Hepatic stellate cell (primary cell): ENCODE data around the gene GRID1.

Experiments used
- DNase-seq: peaks from one replicate; pipeline ENCODE4 v3.0.0; 2011; ENCODE audit warnings: low spot score

The GRID1 gene

GRCh38 chr10:86293396-86293791, 73.2 kb downstream of the GRID1 start:
- no peak for DNase-seq

GRCh38 chr10:86292462-86293395, 73.9 kb downstream of the GRID1 start:
- no peak for DNase-seq

GRCh38 chr10:86291616-86292340, 74.8 kb downstream of the GRID1 start:
- no peak for DNase-seq

GRCh38 chr10:86290933-86291615, 75.5 kb downstream of the GRID1 start:
- DNase-seq, result no peak

GRCh38 chr10:86289577-86289868, 77.1 kb downstream of the GRID1 start:
- DNase-seq, result no peak

- DNase-seq, result no peak
Observed at GRCh38 chr10:86288695-86289576, 77.7 kb downstream of the GRID1 start.

GRCh38 chr10:86287966-86288579, 78.5 kb downstream of the GRID1 start:
- DNase-seq, result no peak

- DNase-seq, result no peak
Observed at GRCh38 chr10:86287110-86287793, 79.3 kb downstream of the GRID1 start.

GRCh38 chr10:86286236-86287109, 80.1 kb downstream of the GRID1 start:
- DNase-seq, result no peak

GRCh38 chr10:86285136-86285790, 81.3 kb downstream of the GRID1 start:
- no peak for DNase-seq

GRCh38 chr10:86284355-86285105, 82.1 kb downstream of the GRID1 start:
- no peak for DNase-seq

GRCh38 chr10:86283466-86284287, 82.9 kb downstream of the GRID1 start:
- no peak for DNase-seq

GRCh38 chr10:86282664-86283465, 83.7 kb downstream of the GRID1 start:
- DNase-seq, result no peak

- no peak for DNase-seq
Observed at GRCh38 chr10:86281396-86281795, 85.2 kb downstream of the GRID1 start.

- no peak for DNase-seq
Observed at GRCh38 chr10:86269332-86269731, 97.3 kb downstream of the GRID1 start.

GRCh38 chr10:86267286-86268195, 99.1 kb downstream of the GRID1 start:
- no peak for DNase-seq
